Activated CD4-positive, alpha-beta T cell treated with anti-CD3 and anti-CD28 coated beads, Interleukin-2, amount 50 U/mL, for 16 hours (primary cell): ENCODE results near the gene SLIT1.

ENCODE experiments used
- DNase-seq: peaks from one replicate; pipeline ENCODE4 v3.0.0-alpha.2; 2020

The SLIT1 gene

DNA sequence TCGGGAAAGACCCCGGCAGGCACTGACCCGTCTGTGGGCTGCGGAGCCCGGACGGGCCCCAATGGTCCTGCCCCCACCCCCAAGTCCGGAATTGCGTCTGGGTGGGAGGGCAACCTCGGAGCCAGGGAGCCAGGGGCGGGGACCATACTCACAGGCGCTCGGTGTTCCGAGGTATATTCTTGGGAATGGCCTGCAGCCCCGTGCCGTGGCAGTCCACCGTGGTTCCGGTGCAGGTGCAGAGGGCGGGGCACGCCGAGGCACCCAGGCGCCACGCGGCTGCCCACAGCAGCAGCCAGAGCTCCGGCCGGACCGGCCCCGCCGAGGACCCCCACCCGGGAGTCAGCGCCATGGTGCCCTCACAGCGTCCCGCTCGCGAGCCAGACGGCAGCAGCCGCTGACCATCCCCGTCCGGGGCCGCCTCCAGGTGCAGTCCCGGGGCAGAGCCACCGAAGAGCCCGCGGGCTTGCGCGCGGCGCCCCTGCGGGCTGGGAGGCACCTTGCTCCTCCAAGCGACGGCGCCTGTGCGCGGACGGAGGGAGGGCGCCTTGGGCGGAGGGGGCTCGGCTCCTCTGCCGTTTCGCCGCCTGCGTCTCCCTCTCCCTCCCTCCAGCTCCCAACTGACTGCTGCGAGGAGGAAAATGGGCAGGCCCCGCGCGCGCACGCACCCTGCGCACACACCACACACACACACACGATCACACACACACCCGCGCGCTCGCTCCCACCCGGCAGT is at the start of gene SLIT1:
TSS of gene SLIT1 (minus strand) at position 634 of the 733 bp plus-strand sequence. CDS start at position 349, 285 bp downstream.
- DNase-seq = no peak

DNA sequence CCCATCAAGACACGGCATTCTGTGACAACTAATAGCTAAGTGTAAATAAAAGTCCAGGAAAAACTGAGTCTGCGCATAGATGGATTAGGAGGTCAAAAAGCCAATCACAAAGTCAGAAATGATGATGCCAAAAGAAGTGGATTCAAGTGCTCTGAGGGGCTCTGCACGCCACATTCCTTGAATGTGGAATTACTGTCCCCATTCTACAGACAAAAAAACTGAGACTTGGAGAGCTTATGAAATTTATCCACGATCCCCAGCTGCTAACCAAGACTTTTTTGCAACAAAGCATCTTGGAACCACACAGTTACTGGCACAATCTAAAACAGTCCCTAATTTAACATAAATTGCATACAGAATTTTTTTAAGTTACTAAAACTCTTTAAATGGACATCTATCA is 49.6 kb upstream of the SLIT1 start:
- DNase-seq = no peak

DNA sequence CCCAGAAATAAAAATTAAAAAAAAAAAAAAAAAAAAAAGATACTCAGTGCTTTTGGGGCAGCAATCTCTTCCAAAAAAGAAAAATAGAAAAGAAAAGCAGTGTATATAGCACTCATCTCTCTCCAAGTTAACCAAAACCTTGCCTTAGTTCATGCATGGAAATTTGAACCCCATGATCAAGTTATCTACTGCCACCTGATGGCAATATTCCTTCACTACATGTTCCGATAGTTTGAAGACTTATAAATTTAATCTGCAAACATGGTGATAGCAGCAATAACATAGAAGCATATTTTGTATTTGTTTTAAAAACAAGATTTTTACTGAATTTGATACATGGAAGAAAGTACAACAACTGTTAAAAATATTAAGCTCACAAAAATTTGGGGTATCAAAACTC is 48.6 kb upstream of the SLIT1 start:
- peak; percentile 51 for DNase-seq

DNA sequence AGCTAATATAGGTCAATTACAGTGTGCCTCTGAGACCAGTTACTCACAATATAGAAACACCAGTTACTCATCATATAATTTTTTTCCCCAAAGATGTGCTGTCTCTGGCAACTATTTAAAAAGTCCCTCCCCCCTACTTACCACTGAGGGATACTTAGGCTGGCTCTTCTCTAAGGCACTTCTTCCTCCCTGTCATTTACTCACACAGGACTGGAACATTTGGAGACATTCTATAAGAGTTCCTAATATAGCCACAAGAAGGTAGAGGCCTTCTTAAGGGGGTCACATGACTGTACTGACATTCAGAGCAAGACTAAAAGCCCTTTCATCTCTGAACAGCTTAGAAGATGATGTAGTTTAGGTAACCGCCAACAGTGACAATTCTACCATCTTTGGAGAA is 44.4 kb upstream of the SLIT1 start:
- peak; percentile 63 for DNase-seq

DNA sequence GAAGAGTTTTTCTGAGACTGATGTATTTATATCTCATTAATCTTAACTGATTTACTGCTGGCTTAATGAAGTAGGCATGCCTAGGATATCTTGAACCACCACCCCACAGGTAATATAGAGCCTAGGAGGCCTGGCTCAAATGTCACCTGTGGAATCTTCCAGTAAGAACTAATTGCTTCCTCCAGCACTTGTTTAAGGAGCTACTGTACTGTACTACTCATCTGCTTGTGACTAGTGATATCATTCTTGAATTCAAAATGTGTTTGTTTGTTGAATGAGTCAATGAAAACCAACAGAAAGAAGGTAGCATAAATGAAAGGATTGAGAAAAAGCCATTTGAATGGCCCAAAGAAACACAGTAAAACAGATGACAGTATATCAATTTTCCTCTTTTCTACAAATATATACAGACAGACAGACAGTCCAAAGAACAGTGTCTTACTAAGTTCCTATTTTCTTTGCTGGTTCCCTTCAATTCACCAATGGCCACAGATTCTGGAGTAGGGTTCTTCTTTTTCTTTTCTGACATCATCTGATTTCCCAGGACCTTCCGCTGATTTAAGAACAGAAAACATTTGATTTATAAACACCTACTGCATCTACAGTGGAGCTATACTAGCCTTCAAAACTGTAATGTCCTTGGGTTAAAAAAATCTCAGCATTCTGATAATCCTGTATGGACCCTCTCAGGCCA is 43.7 kb upstream of the SLIT1 start:
- DNase-seq = peak; percentile 24

DNA sequence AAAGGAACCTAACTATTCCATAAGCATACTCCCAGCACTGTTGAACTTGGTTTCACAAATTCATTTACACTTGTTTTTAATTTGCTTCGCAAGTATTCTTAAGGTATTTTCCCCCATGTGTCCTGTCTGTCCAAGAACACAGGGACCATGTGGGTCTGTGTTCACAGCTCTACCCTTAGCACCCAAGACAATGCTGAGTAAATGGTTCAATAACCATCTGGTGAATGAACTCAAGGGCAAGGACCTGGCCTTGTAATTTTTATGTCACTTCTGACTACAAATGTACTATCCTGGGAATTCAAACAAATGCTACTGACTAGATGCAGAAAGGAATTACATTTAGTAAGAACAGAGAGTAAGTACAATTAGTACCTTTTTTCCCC is 43.0 kb upstream of the SLIT1 start:
- DNase-seq = no peak

DNA sequence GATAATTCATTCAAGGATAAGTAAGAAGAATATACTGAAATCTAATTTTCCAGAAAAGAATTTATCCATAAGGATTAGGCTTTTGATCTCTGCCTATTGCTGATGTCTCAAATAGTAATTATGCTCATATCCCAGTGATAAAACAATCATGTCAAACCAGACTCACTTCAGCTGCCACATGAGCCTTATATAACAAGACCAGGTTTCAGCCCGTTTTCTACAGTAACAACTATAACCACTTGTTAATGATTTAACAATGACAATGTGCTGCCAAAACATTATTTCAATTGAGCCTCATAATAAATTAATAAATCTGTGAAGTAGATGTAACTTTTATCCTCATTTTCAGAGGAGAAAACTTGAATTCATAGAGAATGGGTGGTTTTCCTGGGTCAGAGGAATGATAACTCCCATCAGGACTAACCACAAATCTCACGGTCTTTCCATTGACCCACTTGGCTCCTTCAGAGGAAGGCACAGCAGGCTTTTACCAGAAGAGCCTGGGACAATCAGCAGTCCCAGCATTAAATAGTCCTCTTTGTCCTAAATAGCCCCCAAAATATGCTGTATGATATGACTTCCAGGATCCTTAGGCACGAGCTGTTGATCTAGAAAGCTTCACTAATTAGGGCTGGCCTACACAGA is 42.5 kb upstream of the SLIT1 start:
- DNase-seq = no peak

DNA sequence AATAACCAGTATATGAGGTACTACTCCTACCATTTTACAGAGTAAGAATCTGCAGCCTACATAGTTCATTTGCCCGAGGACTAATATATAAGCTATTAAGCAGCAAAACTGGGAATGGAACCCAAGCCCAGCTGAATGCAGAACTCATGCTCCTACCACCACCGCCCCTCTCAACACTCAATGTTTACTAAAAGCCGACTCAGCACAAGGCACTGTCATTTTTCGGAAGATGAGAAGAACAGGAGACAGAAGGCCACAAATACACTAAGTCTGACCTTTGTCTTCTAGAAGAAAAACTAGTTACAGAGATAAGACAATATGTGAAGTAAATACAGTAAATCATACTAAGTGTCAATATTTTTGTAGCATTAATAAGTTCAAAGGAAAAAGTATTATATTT is 40.6 kb upstream of the SLIT1 start:
- no peak for DNase-seq

DNA sequence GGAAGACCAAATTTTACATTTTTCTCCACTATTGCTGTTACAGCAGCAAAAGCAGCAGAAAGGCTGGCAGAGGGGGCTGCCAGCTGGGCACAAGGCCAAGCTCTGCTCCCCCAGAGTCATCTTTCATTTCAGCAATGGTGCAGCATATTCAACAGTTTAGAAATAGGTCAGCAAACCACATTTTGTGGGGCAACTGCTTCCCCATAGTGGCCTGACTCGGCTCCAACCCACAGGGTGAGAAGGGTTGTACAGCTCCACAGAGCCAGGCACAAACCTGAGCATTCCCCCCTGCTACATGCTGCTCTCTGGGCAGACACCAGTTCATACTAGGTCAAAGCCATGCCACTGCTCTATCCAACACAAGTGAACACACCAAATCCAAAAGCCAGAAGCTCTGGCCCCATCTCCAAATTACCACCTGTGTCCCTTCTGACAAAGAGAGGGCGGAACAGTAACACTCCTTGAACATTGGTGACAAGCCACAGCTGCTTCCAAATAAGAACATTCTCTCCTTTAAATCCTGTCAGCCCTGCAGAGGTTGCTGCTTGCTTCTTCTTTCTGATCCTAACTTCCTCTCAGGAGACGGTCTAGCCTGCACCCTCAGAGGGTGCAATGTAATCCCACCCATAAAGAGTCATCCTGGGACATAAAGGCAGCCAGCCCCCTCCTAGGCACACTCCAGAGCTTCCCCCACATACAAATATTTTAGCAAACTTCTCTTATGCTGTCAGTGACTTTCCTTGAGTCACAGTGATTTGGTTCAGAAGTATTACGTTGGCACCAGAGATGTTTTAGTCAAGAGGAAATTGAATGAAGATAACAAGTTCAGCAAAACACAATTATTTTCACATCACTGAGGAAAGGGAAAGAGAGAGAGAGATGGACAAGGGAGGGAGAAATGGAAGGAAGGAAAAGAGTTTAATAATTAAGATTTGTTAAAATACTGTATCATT is 39.0 kb upstream of the SLIT1 start:
- peak; percentile 73 for DNase-seq

DNA sequence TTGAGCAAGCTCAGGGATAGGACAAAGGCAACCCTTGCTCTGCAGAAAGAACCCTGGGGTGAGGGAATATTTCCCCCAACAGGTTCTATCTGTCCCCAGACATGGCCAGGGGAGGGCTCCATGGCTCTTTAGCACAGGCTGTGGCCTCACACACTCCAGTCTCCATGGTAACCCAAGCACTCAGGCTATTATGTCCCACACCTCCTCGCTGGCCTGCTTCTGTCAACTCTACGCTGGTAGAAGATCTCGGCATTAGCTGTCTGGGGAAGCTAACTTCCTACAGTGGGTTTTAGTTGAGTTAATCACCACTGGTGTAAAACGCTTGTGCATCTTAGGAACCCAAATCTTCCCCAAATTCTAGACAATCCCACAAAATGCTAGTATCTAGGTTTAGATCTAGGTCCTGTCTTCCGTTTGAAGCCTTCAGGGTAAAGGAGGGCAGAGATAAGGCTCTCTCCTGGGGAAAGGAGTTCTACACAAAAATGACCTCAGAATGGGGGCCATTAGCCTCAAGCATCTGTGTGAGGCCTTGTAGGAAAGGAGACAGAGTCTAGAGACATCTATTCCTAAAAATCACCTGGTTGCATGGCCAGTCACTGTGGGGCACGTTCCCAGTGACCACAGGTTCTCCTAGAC is 36.7 kb upstream of the SLIT1 start:
- no peak for DNase-seq

DNA sequence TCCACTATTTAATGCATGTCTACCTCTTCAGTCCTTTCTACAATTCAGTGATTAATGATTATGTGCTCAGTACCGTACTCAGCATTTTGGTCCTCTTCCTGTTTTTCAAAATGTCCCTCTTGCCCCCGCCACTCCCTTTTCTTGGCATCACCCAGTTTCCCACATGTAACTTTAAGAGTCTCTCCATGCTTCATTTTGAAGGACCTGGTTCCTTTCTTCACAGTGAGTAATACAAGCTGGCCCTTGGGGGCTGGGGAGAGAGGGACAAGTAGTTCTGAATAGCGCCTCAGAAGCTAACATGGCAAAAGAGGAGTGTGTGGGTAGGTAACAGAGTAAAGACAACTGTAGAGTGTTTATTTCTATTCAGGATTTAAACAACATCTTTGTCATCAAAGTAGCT is 34.6 kb upstream of the SLIT1 start:
- no peak for DNase-seq

DNA sequence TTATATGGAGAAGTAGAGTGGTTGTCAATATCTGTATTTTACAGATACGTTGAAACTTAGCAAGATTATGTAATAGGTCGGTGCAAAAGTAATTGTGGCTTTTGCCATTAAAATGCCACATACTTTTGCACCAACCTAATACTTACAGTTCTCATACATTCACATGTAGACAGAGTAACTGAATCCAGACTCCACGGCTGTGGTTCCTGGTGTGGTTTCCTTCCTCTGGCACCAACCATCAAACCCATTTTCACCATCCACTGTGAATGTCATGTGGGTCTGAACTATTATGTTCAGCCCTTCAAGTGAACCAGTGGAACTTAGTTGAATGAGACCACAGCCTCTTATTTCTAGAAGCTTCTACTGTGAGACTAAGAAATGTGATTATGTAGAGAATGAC is 31.5 kb upstream of the SLIT1 start:
- no peak for DNase-seq

DNA sequence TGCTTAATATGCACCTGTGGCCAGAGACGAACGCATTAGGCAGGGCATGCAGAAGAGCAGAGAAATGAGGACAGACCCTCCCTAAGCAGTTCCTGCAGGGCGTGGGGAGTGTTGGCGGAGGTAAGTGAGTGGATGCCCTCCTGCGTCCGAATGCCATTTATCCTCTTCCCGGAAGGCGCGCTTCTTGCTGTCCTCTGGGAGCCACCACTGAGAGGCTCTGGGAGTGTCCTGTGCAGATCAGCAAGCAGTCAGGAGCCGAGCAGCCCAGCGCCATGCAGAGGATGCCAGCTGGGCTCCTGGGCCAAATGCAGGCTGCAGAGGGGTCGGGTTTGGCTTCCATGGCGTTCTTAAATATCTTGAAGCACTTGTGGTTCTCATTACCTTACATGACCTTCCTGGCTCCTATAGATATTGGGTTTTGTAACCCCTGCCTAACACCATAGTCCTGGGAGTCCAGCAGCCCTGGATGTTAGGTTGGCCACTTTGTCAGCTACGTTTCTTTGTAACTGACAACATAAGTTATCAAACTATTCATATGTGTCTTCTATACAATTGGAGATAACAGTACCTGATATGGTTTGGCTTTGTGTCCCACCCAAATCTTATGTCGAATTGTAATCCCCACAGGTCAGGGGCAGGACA is 30.0 kb upstream of the SLIT1 start:
- no peak for DNase-seq

DNA sequence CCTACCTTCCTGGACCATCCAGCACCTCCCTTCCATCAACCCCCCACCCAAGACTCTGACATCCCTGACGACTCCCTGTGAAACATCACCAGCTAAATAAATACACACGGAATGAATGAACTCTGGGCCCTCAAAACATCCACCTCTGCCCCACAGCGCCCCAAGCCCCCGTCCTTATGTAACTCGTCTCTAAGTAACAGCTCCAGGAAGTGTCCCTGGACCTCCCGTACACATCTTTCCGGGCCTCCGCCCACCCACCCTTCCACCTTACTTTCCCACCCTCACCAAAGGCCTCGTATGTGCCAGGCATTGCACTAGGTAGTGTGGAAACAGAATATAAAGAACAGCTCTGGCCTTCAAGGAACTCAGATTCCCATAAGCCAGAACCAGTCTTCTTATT is 27.7 kb upstream of the SLIT1 start:
- DNase-seq = no peak

DNA sequence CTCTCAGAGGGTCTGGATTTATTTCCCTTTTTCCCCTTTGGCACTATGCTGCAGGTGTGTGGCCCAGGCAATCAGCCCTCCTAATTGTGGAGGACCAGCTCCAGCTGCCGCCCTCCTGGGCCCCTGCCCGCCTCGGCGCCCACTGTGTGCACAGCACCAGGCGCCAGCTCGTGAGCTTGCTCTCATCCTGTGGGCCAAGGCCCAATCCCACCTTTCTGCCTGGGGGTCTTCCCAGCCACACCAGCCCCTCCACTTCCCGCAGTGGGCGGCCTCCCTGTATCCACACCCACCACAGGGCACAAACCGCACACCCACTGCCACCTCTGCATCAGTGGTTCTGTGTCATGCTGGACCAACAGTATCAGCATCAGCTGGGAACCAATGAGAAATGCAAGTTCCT is 25.5 kb upstream of the SLIT1 start:
- DNase-seq = no peak

DNA sequence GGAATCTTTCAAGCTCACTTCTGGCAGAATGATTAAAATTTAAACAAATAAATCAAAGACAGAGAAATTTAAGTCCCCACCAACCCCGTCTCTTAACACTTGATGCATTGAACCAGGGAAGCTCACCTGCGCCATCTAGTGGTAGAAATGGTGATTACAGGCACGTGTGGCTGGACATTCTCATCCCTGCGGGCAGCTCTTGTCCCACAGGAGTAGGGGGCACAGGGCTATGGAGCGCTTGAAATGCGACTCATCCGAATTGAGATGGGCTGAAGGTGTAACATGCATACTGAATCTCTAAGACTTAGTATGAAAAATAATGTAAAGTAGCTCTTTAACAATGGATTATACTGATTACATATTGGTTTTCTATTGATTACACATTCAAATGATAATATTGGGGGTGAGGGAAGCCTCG is 24.8 kb upstream of the SLIT1 start:
- DNase-seq = peak; percentile 76

DNA sequence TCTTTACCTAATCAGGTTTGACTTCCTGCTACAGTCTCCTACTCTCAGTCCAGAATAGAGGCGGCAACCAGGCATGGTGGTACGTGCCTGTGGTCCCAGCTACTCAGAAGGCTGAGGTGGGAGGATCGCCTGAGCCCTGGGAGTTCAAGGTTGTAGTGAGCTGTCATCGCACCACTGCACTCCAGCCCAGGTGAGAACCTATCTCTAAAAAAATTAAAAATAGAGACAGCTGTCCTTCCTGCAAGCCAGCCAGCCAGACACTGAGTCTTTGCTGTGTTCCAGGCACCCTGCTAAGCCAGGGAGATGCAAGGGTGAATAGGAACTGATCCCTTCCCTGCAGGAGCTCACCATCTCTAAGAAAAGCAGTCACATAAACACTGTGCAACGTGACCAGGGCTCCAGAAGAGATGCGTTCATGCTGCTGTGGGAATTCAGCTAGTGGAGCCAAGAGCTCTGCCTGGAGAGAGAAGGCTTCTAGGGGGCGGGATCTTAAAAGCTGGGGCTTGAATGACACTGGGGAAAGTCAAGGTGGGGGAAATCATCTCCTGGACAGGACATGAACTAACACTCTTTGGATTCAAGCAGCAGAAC is 22.1 kb upstream of the SLIT1 start:
- no peak for DNase-seq

DNA sequence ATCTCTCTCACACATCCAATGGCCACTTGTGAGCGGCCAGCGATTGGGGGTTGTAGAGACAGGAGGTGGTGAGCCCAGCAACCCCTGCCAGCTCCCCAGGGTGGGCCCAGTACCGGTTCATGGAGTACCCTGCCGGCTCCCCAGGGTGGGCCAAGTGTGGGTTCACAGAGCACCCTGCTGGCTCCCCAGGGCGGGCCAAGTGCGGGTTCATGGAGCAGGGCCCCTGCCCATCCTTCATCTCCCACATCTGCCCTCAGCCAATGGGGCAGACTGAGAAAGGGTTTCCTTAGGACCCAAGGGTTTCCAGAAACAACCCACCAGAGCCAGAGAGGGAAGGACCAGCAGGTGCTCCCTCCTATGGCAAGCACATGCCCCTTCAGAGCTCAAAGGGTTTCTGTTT is 21.4 kb upstream of the SLIT1 start:
- DNase-seq = no peak

DNA sequence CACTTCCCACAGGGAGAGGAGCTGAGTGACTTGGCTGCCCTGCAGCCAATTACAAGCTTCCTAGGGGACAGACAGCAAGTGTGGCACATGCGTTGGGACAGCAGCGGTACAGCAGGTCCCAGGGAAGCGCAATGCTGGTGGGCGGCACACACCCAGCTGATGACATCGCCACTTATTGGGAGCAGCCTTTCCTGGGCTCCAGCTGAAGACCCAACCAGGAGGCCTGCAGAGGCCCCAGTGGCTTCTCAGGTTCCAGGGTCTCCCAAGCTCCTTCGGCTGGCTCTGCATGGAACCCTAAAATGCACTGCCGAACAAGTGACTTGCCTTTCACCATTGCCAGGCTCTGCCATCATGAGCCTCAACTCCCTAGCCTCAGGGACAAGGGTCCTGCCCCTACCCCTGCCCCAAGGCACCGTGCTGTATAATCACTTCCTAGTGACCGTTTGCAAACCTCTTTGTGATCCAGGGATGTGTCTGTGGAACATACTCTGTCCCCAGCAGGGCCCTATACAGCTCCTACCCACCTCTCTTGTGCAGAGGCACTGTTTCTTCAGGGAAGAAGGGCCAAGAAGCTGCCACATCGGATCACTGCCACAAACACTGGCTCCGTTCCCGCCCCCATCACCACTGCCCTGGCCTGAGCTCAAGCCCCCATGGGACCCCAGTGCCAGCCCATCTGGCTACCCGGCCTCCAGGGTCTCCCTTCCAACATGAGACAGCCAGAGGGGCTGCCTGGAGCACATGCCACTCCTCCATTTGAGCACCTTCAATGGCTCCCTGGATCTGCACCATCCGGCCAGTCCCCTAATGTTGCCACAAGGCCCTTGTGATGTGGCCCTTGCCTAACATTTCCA is 19.3 kb upstream of the SLIT1 start:
- DNase-seq = no peak

DNA sequence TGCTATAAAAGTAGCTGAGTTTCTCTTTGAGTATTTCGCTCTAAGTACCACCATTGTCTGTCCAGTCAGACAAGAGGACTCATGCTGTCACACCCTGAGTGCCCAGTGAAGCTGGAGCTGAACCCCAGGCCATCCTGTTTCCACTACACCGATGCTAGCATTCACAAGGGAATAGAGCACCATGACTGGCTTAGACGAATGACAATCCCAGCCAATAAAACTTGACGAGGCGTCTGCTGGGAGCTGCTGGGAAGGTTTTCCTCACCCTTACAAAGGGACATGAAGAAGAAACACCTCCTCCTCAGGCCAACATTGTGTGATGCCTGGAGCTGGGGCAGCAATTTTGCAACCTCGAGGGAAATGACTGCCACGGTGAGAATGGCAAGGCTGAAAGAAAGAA is 17.5 kb upstream of the SLIT1 start:
- no peak for DNase-seq

DNA sequence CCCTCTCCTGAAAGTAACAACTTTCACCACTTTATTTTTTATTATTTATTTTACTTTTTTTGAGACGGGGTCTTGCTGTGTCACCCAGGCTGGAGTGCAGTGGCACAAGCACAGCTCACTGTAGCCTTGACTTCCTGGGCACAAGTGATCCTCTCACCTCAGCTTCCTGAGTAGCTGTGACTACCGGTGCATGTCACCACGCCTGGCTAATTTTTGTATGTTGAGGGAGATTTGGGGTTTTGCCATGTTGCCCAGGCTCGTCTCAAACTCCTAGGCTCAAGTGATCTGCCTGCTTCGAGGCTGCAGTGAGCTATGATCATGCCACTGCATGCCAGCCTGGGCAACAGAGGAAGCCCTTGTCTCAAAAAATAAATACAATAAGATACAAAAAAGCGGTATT is 14.9 kb upstream of the SLIT1 start:
- DNase-seq = peak; percentile 44
